ENCODE data around the gene SAMD15.

SAMD15 gene

DNA sequence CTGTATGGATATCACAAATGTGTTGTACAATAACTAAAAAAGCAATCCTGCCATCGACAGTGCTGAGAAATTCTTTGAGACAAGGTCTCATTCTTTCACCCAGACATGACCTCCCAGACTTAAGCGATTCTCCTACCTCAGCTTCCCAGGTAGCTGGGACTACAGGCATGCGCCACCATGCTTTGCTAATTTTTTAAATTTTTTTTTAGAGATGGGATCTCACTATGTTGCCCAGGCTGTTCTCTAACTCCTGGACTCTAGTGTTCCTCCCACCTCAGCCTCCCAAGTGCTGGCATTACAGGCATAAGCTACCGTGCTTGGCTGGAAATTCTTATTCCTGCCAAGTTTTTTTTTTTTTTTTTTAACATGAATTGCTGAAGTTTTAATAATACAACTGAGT is 62.7 kb downstream of the SAMD15 start:
- POLR2A ChIA-PET = no interaction called here
- H3K27ac ChIP-seq (ENCODE audit: insufficient read depth in 1 of 2, low read depth in 1 of 2, low read length in 2 of 2, poor library complexity in 1 of 2, severe bottlenecking in 2 of 2) = no peak overlapping the region
- H3K36me3 ChIP-seq (ENCODE audit: control insufficient read depth in 4 of 4, insufficient read depth in 4 of 4, low read length in 3 of 4) = peaks cover 40 to 76% (median 50%) of the 10 kb centered on the region in 4 experiments
- DNase-seq = no peak
- H3K4me3 ChIP-seq (ENCODE audit: control insufficient read depth in 1 of 7, extremely low read depth in 1 of 7, insufficient read depth in 4 of 7, low read depth in 2 of 7, low read length in 6 of 7) = no peak overlapping the region
- no peaks in the 10 kb centered on the region for H3K27me3 ChIP-seq (replicated peaks in 2 of 5; ENCODE audit: control insufficient read depth in 4 of 5, insufficient read depth in 5 of 5, low read length in 4 of 5)
- H3K4me1 ChIP-seq (ENCODE audit: control extremely low read depth in 1 of 4, control insufficient read depth in 4 of 4, insufficient read depth in 4 of 4, low read length in 3 of 4) = no peaks in the 10 kb centered on the region
- H3K9me3 ChIP-seq (ENCODE audit: control extremely low read depth in 1 of 5, control insufficient read depth in 4 of 5, insufficient read depth in 2 of 5, low read depth in 1 of 5, low read length in 4 of 5) = no peaks in the 10 kb centered on the region
- no CpG with 5 or more reads among the region's 4 CpGs for WGBS (ENCODE audit: insufficient coverage)
- CTCF ChIA-PET = interaction anchor here (0.9 kb wide), 1 partner anchor 20 kb away, joined by 3 read pairs; no protein-coding TSS in a partner anchor
